ENCODE data around the gene SEMA6B.
"Not testable (repeated sequence)": the region's sequence is repeated elsewhere in the genome, so short reads cannot be mapped to it uniquely, and the experiment has no call there.

SEMA6B gene

GRCh38 chr19:4598712-4599111, 39.2 kb upstream of the SEMA6B start:
- Histone ChIP-seq H4K20me1 (ENCODE audit: insufficient read depth) (no peaks in the 10 kb centered on the region), H3K27me3 (ENCODE audit: insufficient read depth, low read depth) (peaks cover 44% of the 10 kb centered on the region), H3K4me1 (ENCODE audit: low read depth, poor library complexity, severe bottlenecking) (no peaks in the 10 kb centered on the region), H3K4me2 (peak overlapping the region; percentile 80; the same call in 1 of the 2 replicates), H3K36me3 (ENCODE audit: insufficient read depth) (no peaks in the 10 kb centered on the region), H3K27ac (no peak overlapping the region), H3K9ac (no peak overlapping the region), H2AFZ (ENCODE audit: low read depth) (peak overlapping the region; percentile 79; the same call in 1 of the 2 replicates), H3K79me2 (ENCODE audit: insufficient read depth, low read depth) (no peaks in the 10 kb centered on the region), H3K4me3 (IDR thresholded peaks at IDR 0.05; ENCODE audit: insufficient read depth, low read depth, low read length) (no peak overlapping the region)
- no peak for TF ChIP-seq CTCF (conservative IDR thresholded peaks at IDR 0.05; ENCODE audit: low read depth, low read length)

- H3K9ac ChIP-seq, result no peak overlapping the region
- peak overlapping the region; percentile 79 for H2AFZ ChIP-seq (ENCODE audit: low read depth)
- TF ChIP-seq CTCF (conservative IDR thresholded peaks at IDR 0.05; ENCODE audit: low read depth, low read length), result no peak
- H3K79me2 ChIP-seq (ENCODE audit: insufficient read depth, low read depth), result no peaks in the 10 kb centered on the region
- H3K4me1 ChIP-seq (ENCODE audit: low read depth, poor library complexity, severe bottlenecking), result no peaks in the 10 kb centered on the region
- peak overlapping the region; percentile 80; the same call in 1 of the 2 replicates for H3K4me2 ChIP-seq
- H3K4me3 ChIP-seq (IDR thresholded peaks at IDR 0.05; ENCODE audit: insufficient read depth, low read depth, low read length), result no peak overlapping the region
- no peaks in the 10 kb centered on the region for H3K36me3 ChIP-seq (ENCODE audit: insufficient read depth)
- H4K20me1 ChIP-seq (ENCODE audit: insufficient read depth), result no peaks in the 10 kb centered on the region
- H3K27me3 ChIP-seq (ENCODE audit: insufficient read depth, low read depth), result peaks cover 48% of the 10 kb centered on the region
- H3K27ac ChIP-seq, result no peak overlapping the region
Observed at GRCh38 chr19:4597975-4598671, 38.6 kb upstream of the SEMA6B start.

- Histone ChIP-seq H3K4me2 (peak overlapping the region; percentile 60; the same call in 1 of the 2 replicates), H3K79me2 (ENCODE audit: insufficient read depth, low read depth) (no peaks in the 10 kb centered on the region), H2AFZ (ENCODE audit: low read depth) (peak overlapping the region; percentile 22; the same call in 1 of the 2 replicates), H3K4me1 (ENCODE audit: low read depth, poor library complexity, severe bottlenecking) (no peaks in the 10 kb centered on the region), H3K4me3 (IDR thresholded peaks at IDR 0.05; ENCODE audit: insufficient read depth, low read depth, low read length) (no peak overlapping the region), H3K9ac (no peak overlapping the region), H4K20me1 (ENCODE audit: insufficient read depth) (no peaks in the 10 kb centered on the region), H3K27ac (no peak overlapping the region), H3K36me3 (ENCODE audit: insufficient read depth) (no peaks in the 10 kb centered on the region), H3K27me3 (ENCODE audit: insufficient read depth, low read depth) (peaks cover 55% of the 10 kb centered on the region)
- TF ChIP-seq CTCF (conservative IDR thresholded peaks at IDR 0.05; ENCODE audit: low read depth, low read length), result no peak
Observed at GRCh38 chr19:4597278-4597974, 37.9 kb upstream of the SEMA6B start.

GRCh38 chr19:4596033-4596904, 36.8 kb upstream of the SEMA6B start:
- TF ChIP-seq CTCF (conservative IDR thresholded peaks at IDR 0.05; ENCODE audit: low read depth, low read length), result no peak
- Histone ChIP-seq H3K4me1 (ENCODE audit: low read depth, poor library complexity, severe bottlenecking) (no peaks in the 10 kb centered on the region), H3K4me2 (no peak overlapping the region), H3K9ac (no peak overlapping the region), H2AFZ (ENCODE audit: low read depth) (no peak overlapping the region), H3K36me3 (ENCODE audit: insufficient read depth) (no peaks in the 10 kb centered on the region), H3K27ac (no peak overlapping the region), H4K20me1 (ENCODE audit: insufficient read depth) (no peaks in the 10 kb centered on the region), H3K4me3 (IDR thresholded peaks at IDR 0.05; ENCODE audit: insufficient read depth, low read depth, low read length) (no peak overlapping the region), H3K27me3 (ENCODE audit: insufficient read depth, low read depth) (peaks cover 64% of the 10 kb centered on the region), H3K79me2 (ENCODE audit: insufficient read depth, low read depth) (no peaks in the 10 kb centered on the region)

GRCh38 chr19:4595158-4595557, 35.7 kb upstream of the SEMA6B start:
- not testable (repeated sequence) for H3K4me1 ChIP-seq (ENCODE audit: low read depth, poor library complexity, severe bottlenecking); H3K36me3 ChIP-seq (ENCODE audit: insufficient read depth); H3K27ac ChIP-seq; H3K4me3 ChIP-seq (IDR thresholded peaks at IDR 0.05; ENCODE audit: insufficient read depth, low read depth, low read length); H3K4me2 ChIP-seq; H4K20me1 ChIP-seq (ENCODE audit: insufficient read depth); H2AFZ ChIP-seq (ENCODE audit: low read depth); H3K79me2 ChIP-seq (ENCODE audit: insufficient read depth, low read depth); H3K9ac ChIP-seq
- peaks cover 74% of the 10 kb centered on the region for H3K27me3 ChIP-seq (ENCODE audit: insufficient read depth, low read depth)
